Calu3 (cell line): ENCODE data around the gene CHM. TPM values are rescaled to one million over a fixed set of nuclear protein-coding genes. Genes with fewer than 3 reads are reported as not detected.
"Not testable (repeated sequence)": the region's sequence is repeated elsewhere in the genome, so short reads cannot be mapped to it uniquely, and the experiment has no call there.

Experiments
- BruUV-seq: library from RNA; stranded (reverse); fragments of 400-500 nt; replicated peaks from 2 replicates; lab custom pipeline; 2021; lab: Mats Ljungman, UMichigan
- CTCF ChIA-PET: fragments of 300-600 bp; sonication (Branson Sonifier 250); formaldehyde crosslinking; loops from one replicate; lab custom pipeline; 2022; ENCODE audit warnings: antibody characterized with exemption; lab: Charles Lee
- DNase-seq: peaks from one replicate; pipeline ENCODE4 v3.0.0; 2022
- H3K27ac Mint-ChIP-seq: one replicate; pipeline ENCODE4 v1.8.0; 2022; ENCODE audit warnings: mixed read lengths; ENCODE audit not compliant: unreplicated experiment
- H3K27me3 Mint-ChIP-seq: one replicate; pipeline ENCODE4 v1.8.0; 2022; ENCODE audit warnings: mixed read lengths; ENCODE audit not compliant: unreplicated experiment
- H3K36me3 Mint-ChIP-seq: one replicate; pipeline ENCODE4 v1.8.0; 2022; ENCODE audit warnings: mild to moderate bottlenecking, moderate library complexity, mixed read lengths; ENCODE audit not compliant: insufficient read depth, unreplicated experiment
- H3K4me1 Mint-ChIP-seq: one replicate; pipeline ENCODE4 v1.8.0; 2022; ENCODE audit warnings: mild to moderate bottlenecking, low read depth, mixed read lengths; ENCODE audit not compliant: unreplicated experiment
- H3K4me3 Mint-ChIP-seq: one replicate; pipeline ENCODE4 v1.8.0; 2022; ENCODE audit warnings: mild to moderate bottlenecking, low read depth, moderate library complexity, mixed read lengths; ENCODE audit not compliant: unreplicated experiment
- H3K9me3 Mint-ChIP-seq: one replicate; pipeline ENCODE4 v1.8.0; 2022; ENCODE audit warnings: low read depth, mixed read lengths; ENCODE audit not compliant: unreplicated experiment
- intact Hi-C: fragments of 100-400 bp; cut with micrococcal nuclease; formaldehyde crosslinking; loops from one replicate; pipeline ENCODE4 v1.10.0; 2022; ENCODE audit not compliant: unreplicated experiment
- total RNA-seq: library from RNA; stranded (reverse); gene quantifications from 2 replicates; pipeline ENCODE4 v1.2.3, GENCODE V29; 2022
- TF ChIP-seq, protein P1 (sequence below): fragments of 200-600 bp; IDR thresholded peaks from one replicate; pipeline ENCODE4 v1.8.0; 2022; ENCODE audit warnings: antibody characterized with exemption; ENCODE audit not compliant: unreplicated experiment

The CHM gene
- total RNA-seq, 1 experiment from 2014 or later: 24.3 TPM

DNA sequence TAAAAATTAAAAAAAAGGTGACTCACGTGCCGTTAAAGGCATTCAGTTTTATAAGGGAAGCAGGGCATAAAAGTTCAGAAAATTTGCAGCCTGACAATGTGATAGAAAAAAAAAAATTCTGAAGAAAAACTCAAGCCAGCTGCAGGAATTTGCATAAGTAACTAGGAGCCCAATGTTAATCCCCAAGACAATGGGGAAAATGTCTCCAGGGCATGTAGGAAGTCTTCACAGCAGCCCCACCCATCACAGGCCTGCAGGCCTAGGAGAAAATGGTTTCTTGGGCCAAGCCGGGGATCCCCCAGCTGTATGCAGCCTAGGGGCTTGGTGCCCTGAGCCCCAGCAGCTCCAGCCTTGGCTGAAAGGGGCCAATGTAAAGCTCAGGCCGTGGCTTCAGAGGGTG, 31.2 kb downstream of the CHM start:
- TF ChIP-seq, protein P1, sequence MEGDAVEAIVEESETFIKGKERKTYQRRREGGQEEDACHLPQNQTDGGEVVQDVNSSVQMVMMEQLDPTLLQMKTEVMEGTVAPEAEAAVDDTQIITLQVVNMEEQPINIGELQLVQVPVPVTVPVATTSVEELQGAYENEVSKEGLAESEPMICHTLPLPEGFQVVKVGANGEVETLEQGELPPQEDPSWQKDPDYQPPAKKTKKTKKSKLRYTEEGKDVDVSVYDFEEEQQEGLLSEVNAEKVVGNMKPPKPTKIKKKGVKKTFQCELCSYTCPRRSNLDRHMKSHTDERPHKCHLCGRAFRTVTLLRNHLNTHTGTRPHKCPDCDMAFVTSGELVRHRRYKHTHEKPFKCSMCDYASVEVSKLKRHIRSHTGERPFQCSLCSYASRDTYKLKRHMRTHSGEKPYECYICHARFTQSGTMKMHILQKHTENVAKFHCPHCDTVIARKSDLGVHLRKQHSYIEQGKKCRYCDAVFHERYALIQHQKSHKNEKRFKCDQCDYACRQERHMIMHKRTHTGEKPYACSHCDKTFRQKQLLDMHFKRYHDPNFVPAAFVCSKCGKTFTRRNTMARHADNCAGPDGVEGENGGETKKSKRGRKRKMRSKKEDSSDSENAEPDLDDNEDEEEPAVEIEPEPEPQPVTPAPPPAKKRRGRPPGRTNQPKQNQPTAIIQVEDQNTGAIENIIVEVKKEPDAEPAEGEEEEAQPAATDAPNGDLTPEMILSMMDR: no peak
- no peak for DNase-seq
- BruUV-seq: no TSS peak
- H3K4me3 Mint-ChIP-seq: no peak overlapping the region
- no peaks in the 10 kb centered on the region for H3K9me3 Mint-ChIP-seq
- CTCF ChIA-PET: no interaction called here
- no peaks in the 10 kb centered on the region for H3K4me1 Mint-ChIP-seq
- intact Hi-C loops: no loop called here
- no peak overlapping the region for H3K27ac Mint-ChIP-seq
- peaks cover 4% of the 10 kb centered on the region for H3K36me3 Mint-ChIP-seq
- H3K27me3 Mint-ChIP-seq: no peaks in the 10 kb centered on the region

DNA sequence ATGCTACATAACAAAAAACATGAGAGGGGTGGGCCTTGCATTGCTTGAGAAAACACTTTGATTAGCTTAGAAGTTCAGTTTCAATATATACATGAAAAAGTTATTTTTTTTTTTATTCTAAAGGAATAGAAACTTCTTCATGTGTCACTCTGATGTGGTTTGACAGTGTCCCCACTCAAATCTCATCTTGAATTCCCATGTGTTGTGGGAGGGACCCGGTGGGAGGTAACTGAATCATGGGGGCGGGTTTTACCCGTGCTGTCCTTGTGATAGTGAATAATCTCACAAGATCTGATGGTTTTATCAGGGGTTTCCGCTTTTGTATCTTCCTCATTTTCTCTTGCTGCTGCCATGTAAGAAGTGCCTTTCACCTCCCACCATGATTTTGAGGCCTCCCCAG, 32.4 kb downstream of the CHM start:
- DNase-seq, H3K27ac Mint-ChIP-seq, CTCF ChIA-PET, H3K27me3 Mint-ChIP-seq, H3K9me3 Mint-ChIP-seq, H3K36me3 Mint-ChIP-seq, H3K4me3 Mint-ChIP-seq, intact Hi-C loops, H3K4me1 Mint-ChIP-seq, BruUV-seq: not testable (repeated sequence)

DNA sequence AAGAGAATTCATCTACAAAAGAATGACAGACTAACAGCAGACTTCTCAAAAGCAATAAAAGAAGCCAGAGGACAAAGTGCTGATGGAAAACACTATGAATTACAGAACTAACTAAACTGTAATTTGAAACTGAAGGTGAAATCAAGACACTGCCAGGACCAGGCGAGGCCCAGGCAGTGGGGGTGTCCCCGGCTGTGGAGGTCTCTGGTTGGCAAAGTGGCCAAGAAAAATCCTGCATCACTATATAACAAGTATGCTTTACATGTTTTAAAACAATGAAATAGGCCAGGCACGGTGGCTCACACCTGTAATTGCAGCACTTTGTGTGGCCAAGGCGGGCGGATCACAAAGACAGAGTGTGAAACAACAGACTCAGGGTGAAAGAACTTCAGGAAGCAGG, 32.9 kb downstream of the CHM start:
- Mint-ChIP-seq H3K4me3 (no peak overlapping the region), H3K36me3 (peaks cover 4% of the 10 kb centered on the region), H3K27me3 (no peaks in the 10 kb centered on the region), H3K27ac (no peak overlapping the region), H3K9me3 (no peaks in the 10 kb centered on the region), H3K4me1 (no peaks in the 10 kb centered on the region)
- no peak for DNase-seq
- CTCF ChIA-PET: no interaction called here
- BruUV-seq: no TSS peak
- TF ChIP-seq, protein P1: no peak
- intact Hi-C loops: no loop called here

DNA sequence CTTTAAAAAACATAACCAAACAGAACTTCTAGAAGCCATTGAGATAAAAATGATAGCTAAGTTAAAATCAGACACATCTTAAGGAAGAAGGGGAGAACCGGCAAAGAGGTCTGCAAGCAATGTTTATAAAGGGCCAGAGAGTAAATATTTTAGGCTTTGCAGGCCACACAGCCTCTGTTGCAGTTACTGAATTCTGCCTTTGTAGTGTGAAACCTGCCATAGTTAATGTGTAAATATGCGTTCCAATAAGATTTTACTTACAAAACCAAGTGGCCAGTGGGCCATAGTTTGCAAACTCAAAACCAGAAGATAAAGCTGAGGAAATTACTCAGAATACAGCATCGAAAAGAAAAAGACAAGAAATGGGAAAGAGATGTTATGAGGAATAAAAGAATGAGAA, 33.6 kb downstream of the CHM start:
- DNase-seq: no peak
- Mint-ChIP-seq H3K36me3 (peaks cover 4% of the 10 kb centered on the region), H3K27me3 (no peaks in the 10 kb centered on the region), H3K4me3 (no peak overlapping the region), H3K4me1 (no peaks in the 10 kb centered on the region), H3K27ac (no peak overlapping the region), H3K9me3 (no peaks in the 10 kb centered on the region)
- TF ChIP-seq, protein P1: no peak
- intact Hi-C loops: no loop called here
- no TSS peak for BruUV-seq
- CTCF ChIA-PET: no interaction called here

DNA sequence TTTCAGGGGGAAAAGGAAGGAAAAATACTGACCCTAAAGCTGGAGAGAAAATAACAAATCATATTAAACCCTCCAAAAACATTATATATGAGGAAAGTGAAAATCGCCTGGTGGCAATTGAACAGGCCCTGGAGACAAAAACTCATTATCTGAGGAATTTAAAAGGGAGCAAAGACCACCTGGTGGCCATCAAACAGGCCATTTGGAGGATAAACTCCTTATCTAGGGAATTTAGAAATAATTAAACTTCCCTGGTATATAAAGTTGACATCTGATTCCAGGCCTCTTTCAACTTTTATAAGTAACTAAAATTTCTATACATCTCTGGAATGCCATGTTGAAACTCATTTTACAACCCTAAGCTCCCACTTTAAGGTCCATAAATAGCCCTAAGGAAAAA, 35.2 kb downstream of the CHM start:
- no peak overlapping the region for H3K27ac Mint-ChIP-seq
- CTCF ChIA-PET: no interaction called here
- intact Hi-C loops: no loop called here
- no peaks in the 10 kb centered on the region for H3K9me3 Mint-ChIP-seq
- no peaks in the 10 kb centered on the region for H3K27me3 Mint-ChIP-seq
- TF ChIP-seq, protein P1: no peak
- no peaks in the 10 kb centered on the region for H3K4me1 Mint-ChIP-seq
- no TSS peak for BruUV-seq
- DNase-seq: no peak
- H3K4me3 Mint-ChIP-seq: no peak overlapping the region
- no peaks in the 10 kb centered on the region for H3K36me3 Mint-ChIP-seq

DNA sequence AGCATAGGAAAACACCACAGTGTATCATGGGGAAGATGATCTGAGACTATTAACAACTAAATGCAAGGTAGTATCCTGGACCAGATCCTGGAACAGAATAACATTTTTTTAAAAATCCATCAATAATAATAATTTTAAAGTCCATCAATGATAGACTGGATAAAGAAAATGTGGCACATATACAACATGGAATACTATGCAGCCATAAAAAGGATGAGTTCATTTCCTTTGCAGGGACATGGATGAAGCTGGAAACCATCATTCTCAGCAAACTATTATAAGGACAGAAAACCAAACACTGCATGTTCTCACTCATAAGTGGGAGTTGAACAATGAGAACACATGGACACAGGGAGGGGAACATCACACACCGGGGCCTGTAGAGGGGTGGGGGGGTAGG, 37.6 kb downstream of the CHM start:
- DNase-seq, H3K27me3 Mint-ChIP-seq, H3K27ac Mint-ChIP-seq, H3K9me3 Mint-ChIP-seq, BruUV-seq, H3K36me3 Mint-ChIP-seq, CTCF ChIA-PET, H3K4me3 Mint-ChIP-seq, H3K4me1 Mint-ChIP-seq, intact Hi-C loops: not testable (repeated sequence)

DNA sequence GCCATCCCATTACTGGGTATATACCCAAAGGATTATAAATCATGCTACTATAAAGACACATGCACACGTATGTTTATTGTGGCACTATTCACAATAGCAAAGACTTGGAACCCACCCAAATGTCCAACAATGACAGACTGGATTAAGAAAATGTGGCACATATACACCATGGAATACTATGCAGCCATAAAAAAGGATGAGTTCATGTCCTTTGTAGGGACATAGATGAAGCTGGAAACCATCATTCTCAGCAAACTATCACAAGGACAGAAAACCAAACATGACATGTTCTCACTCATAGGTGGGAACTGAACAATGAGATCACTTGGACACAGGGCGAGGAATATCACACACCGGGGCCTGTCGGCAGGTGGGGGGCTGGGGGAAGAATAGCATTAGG, 39.5 kb downstream of the CHM start:
- H3K27ac Mint-ChIP-seq, H3K27me3 Mint-ChIP-seq, intact Hi-C loops, H3K4me3 Mint-ChIP-seq, H3K9me3 Mint-ChIP-seq, BruUV-seq, H3K36me3 Mint-ChIP-seq, H3K4me1 Mint-ChIP-seq, CTCF ChIA-PET, DNase-seq: not testable (repeated sequence)
